Endothelial cell of umbilical vein (primary cell): ENCODE data around the gene BLM. TPM values are rescaled to one million over a fixed set of nuclear protein-coding genes. Genes with fewer than 3 reads are reported as not detected.

Experiments
- BruUV-seq: library from RNA; stranded (reverse); fragments of 400-500 nt; replicated peaks from 2 replicates; lab custom pipeline; 2021; lab: Mats Ljungman, UMichigan
- CTCF ChIA-PET: fragments of 300-600, 350-600 bp; sonication (Branson Sonifier 250); formaldehyde crosslinking; loops from one replicate; lab custom pipeline; 2021; ENCODE audit warnings: antibody characterized with exemption, inconsistent platforms; lab: Charles Lee
- POLR2A ChIA-PET: fragments of 300-600, 350-600 bp; sonication (Branson Sonifier 250); formaldehyde crosslinking; loops from one replicate; lab custom pipeline; 2021; ENCODE audit warnings: antibody characterized with exemption, inconsistent platforms; lab: Charles Lee
- DNase-seq: peaks from one replicate; pipeline ENCODE4 v3.0.0-alpha.2; 2011; ENCODE audit warnings: low read depth, low spot score
- FAIRE-seq: peaks from 2 replicates; lab custom pipeline; 2011; peaks lifted over from hg19 to GRCh38; lab: Jason Lieb, UNC
- H2AFZ ChIP-seq: 2 replicates; pipeline ENCODE4 v1.6.0; 2012; ENCODE audit warnings: low read depth, low read length, control low read depth, inconsistent platforms
- H3K27ac ChIP-seq: 2 replicates; pipeline ENCODE4 v1.5.1; 2011; ENCODE audit warnings: low read depth, mild to moderate bottlenecking, control low read depth, low read length, moderate library complexity; ENCODE audit not compliant: insufficient read depth
- H3K27me3 ChIP-seq, 2 experiments: 2 replicates each; pipeline versions ENCODE4 v1.6.0 to v1.6.1; 2011; ENCODE audit warnings: low read length in 2 of 2, mixed read lengths in 1 of 2; ENCODE audit not compliant: control insufficient read depth in 2 of 2, insufficient read depth in 2 of 2
- H3K36me3 ChIP-seq, 2 experiments: 2 replicates in 1 of 2; 3 replicates in 1 of 2; pipeline ENCODE4 v1.5.1; 2011; ENCODE audit warnings: low read length in 2 of 2, mild to moderate bottlenecking in 1 of 2, moderate library complexity in 1 of 2; ENCODE audit not compliant: control insufficient read depth in 2 of 2, insufficient read depth in 2 of 2; ENCODE audit errors: extremely low read depth in 1 of 2
- H3K4me1 ChIP-seq: 3 replicates; pipeline ENCODE4 v1.5.1; 2011; ENCODE audit warnings: mild to moderate bottlenecking, low read length; ENCODE audit not compliant: control insufficient read depth, insufficient read depth; ENCODE audit errors: extremely low read depth
- H3K4me2 ChIP-seq: 2 replicates; pipeline ENCODE4 v1.6.1; 2011; ENCODE audit warnings: low read length, control low read depth, mixed read lengths; ENCODE audit not compliant: insufficient read depth
- H3K4me3 ChIP-seq, 3 experiments: fragments of 200-600 bp in 1 of 3; sonication (generic), shearing (Covaris generic) in 1 of 3; replicated peaks in 1 of 3; 2 replicates each; pipeline ENCODE4 v1.5.1; 2011 to 2016; ENCODE audit warnings: control low read depth in 3 of 3, low read length in 3 of 3, mild to moderate bottlenecking in 2 of 3, inconsistent platforms in 1 of 3, low read depth in 1 of 3, moderate library complexity in 1 of 3; ENCODE audit not compliant: insufficient read depth in 1 of 3
- H3K79me2 ChIP-seq: 2 replicates; pipeline ENCODE4 v1.6.0; 2012; ENCODE audit warnings: low read length, inconsistent platforms; ENCODE audit not compliant: control insufficient read depth, insufficient read depth
- H3K9ac ChIP-seq: replicated peaks from 2 replicates; pipeline ENCODE3; 2011; ENCODE audit warnings: low read length, control low read depth; ENCODE audit not compliant: insufficient read depth; ENCODE audit errors: extremely low read depth
- H3K9me1 ChIP-seq: replicated peaks from 3 replicates; pipeline ENCODE4 v1.6.0; 2011; ENCODE audit warnings: mild to moderate bottlenecking, low read length; ENCODE audit not compliant: control insufficient read depth, insufficient read depth; ENCODE audit errors: extremely low read depth
- H3K9me3 ChIP-seq: replicated peaks from 2 replicates; pipeline ENCODE4 v1.5.1; 2012; ENCODE audit warnings: low read length, inconsistent platforms; ENCODE audit not compliant: control insufficient read depth, insufficient read depth
- H4K20me1 ChIP-seq: replicated peaks from 2 replicates; pipeline ENCODE3; 2011; ENCODE audit warnings: mild to moderate bottlenecking, low read length; ENCODE audit not compliant: control insufficient read depth, insufficient read depth; ENCODE audit errors: extremely low read depth
- CTCF ChIP-seq, 2 donors: IDR thresholded peaks; 1 replicate in 1 of 2; 2 replicates in 1 of 2; pipeline ENCODE4 v1.5.1; 2011; ENCODE audit warnings: low read length in 2 of 2, mild to moderate bottlenecking in 2 of 2, moderate library complexity in 2 of 2, control low read depth in 1 of 2, inconsistent platforms in 1 of 2, low read depth in 1 of 2; ENCODE audit not compliant: insufficient read depth in 1 of 2; ENCODE audit errors: extremely low read depth in 1 of 2
- EZH2 ChIP-seq: IDR thresholded peaks from 2 replicates; pipeline ENCODE4 v1.6.1; 2012; ENCODE audit warnings: borderline replicate concordance, low read depth, mild to moderate bottlenecking, moderate library complexity, low read length, inconsistent platforms; ENCODE audit not compliant: severe bottlenecking
- FOS ChIP-seq: IDR thresholded peaks from 2 replicates; pipeline ENCODE4 v1.6.1; 2011; ENCODE audit warnings: mild to moderate bottlenecking, low read length, moderate library complexity, borderline replicate concordance; ENCODE audit not compliant: insufficient read depth
- GATA2 ChIP-seq: IDR thresholded peaks from 2 replicates; pipeline ENCODE4 v1.7.0; 2011; ENCODE audit warnings: low read depth, mild to moderate bottlenecking, moderate library complexity, mixed read lengths, low read length; ENCODE audit not compliant: insufficient read length, insufficient read depth
- JUN ChIP-seq: IDR thresholded peaks from 2 replicates; pipeline ENCODE4 v1.6.1; 2011; ENCODE audit warnings: borderline replicate concordance, low read depth; ENCODE audit not compliant: insufficient read length, insufficient read depth
- MAX ChIP-seq: IDR thresholded peaks from 2 replicates; pipeline ENCODE4 v1.6.1; 2011; ENCODE audit not compliant: insufficient read depth, insufficient read length
- MYC ChIP-seq: IDR thresholded peaks from one replicate; pipeline ENCODE4 v1.6.1; 2011; ENCODE audit warnings: mild to moderate bottlenecking, low read depth, low read length
- POLR2A ChIP-seq: IDR thresholded peaks from 2 replicates; pipeline ENCODE4 v1.6.1; 2012; ENCODE audit warnings: low read depth, mild to moderate bottlenecking, control low read depth, low read length
- POLR2AphosphoS5 ChIP-seq: IDR thresholded peaks from 2 replicates; pipeline ENCODE4 v1.6.1; 2012; ENCODE audit warnings: low read depth, mild to moderate bottlenecking, control low read depth, low read length, moderate library complexity; ENCODE audit not compliant: insufficient read depth
- dilution Hi-C: fragments of 300-500 bp; cut with MboI; formaldehyde crosslinking; loops from one replicate; pipeline ENCODE4 v1.15.0; 2019; ENCODE audit warnings: low sequenced_read_pairs; ENCODE audit not compliant: extremely low pct_ligation_motif_present
- intact Hi-C: fragments of 100-400 bp; cut with micrococcal nuclease; formaldehyde crosslinking; loops from one replicate; pipeline ENCODE4 v1.10.0; 2022
- polyA plus RNA-seq, 4 experiments: library from polyadenylated mRNA; depleted of rRNA in 3 of 4; stranded (reverse) in 3 of 4; unstranded in 1 of 4; fragments of >200 nt; gene quantifications; 2 replicates each; pipeline versions ENCODE4 v1.2.1 to v1.2.3, GENCODE V29; 2011 to 2012; ENCODE audit warnings: missing spikeins in 1 of 4
- total RNA-seq: library from RNA; stranded (reverse); gene quantifications from 2 replicates; pipeline ENCODE4 v1.2.3, GENCODE V29; 2021

Gene BLM
- total and polyA plus RNA-seq, 2 donors (not counting 3 experiments of a cell fraction or from before 2014, with no cell fraction given) = 3.8 to 17.3 TPM

- DNase-seq (no peak), FAIRE-seq (no peak)
- no peak overlapping the region for H3K27ac ChIP-seq
- H3K27me3 ChIP-seq = peaks cover 0 to 3% of the 10 kb centered on the region in 2 experiments
- no peak overlapping the region for H3K9ac ChIP-seq
- POLR2A ChIA-PET = no interaction called here
- no peak for TF ChIP-seq CTCF (IDR thresholded peaks at IDR 0.05; ENCODE audit: extremely low read depth in 1 of 2, insufficient read depth in 1 of 2, low read depth in 1 of 2, low read length in 2 of 2)
- TF ChIP-seq JUN = no peak
- TF ChIP-seq EZH2 = no peak
- TF ChIP-seq POLR2AphosphoS5 = no peak
- no peak for TF ChIP-seq MYC
- TF ChIP-seq GATA2 = no peak
- TF ChIP-seq MAX = no peak
- no peak for TF ChIP-seq FOS
- no peak for TF ChIP-seq POLR2A
- H2AFZ ChIP-seq = no peak overlapping the region
- no peaks in the 10 kb centered on the region for H3K36me3 ChIP-seq
- dilution Hi-C loops (no loop called here), intact Hi-C loops (no loop called here)
- H3K9me3 ChIP-seq = no peaks in the 10 kb centered on the region
- H3K4me1 ChIP-seq = no peaks in the 10 kb centered on the region
- CTCF ChIA-PET = interaction anchor here (1.1 kb wide), 1 partner anchor 12 kb away, joined by 3 read pairs; no protein-coding TSS in a partner anchor
- no peaks in the 10 kb centered on the region for H3K9me1 ChIP-seq
- BruUV-seq = no TSS peak
- no peaks in the 10 kb centered on the region for H4K20me1 ChIP-seq
- H3K4me3 ChIP-seq = no peak overlapping the region
- no peaks in the 10 kb centered on the region for H3K79me2 ChIP-seq
- no peak overlapping the region for H3K4me2 ChIP-seq
Observed at GRCh38 chr15:90851114-90851513, 134.0 kb downstream of the BLM start.
